ENCODE measurements around the gene SPRR2F. TPM values are rescaled to one million over a fixed set of nuclear protein-coding genes. Genes with fewer than 3 reads are reported as not detected.

SPRR2F gene

DNA sequence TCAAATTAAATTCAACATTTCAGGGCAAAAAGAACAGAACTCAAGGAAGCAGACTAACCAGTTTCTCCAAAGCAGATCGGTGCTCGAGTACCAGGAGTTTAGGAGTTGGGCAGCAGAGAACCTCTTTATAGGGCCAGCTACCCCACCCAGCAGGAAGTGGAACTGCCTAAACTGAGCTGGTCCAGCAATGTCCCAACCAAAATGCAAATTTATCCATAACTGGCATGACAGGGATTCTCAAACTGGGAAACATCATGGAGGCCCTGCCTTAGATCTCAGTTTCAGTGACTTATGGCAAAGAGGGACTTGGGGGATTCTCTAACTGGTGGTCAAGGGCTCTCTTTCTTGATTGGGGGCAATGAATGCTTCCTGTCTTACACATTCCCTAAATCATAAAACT lies 41.8 kb downstream of the SPRR2F start, which contains the start of gene SPRR2B:
Gene SPRR2B, minus strand, starts transcription at position 101 of the 400 bp plus-strand sequence. CDS start 772 bp downstream, outside the sequence.
- H3K27ac ChIP-seq (replicated peaks; ENCODE audit: low read length) = no peak within 1 kb of the TSS
- no peak within 1 kb of the TSS for H3K23ac ChIP-seq (ENCODE audit: low read depth, low read length, poor library complexity)
- H3K4me1 ChIP-seq (ENCODE audit: control insufficient read depth in 2 of 2, insufficient read depth in 1 of 2, low read depth in 1 of 2, low read length in 2 of 2) = no peaks in the 10 kb centered on the region
- H4K91ac ChIP-seq (ENCODE audit: low read depth, low read length, poor library complexity) = no peak within 1 kb of the TSS
- no CpG with 5 or more reads among the region's 2 CpGs for WGBS, 2 donors (ENCODE audit: extremely low coverage in 2 of 2, insufficient read length in 2 of 2, insufficient replicate concordance in 1 of 2)
- no peak within 1 kb of the TSS for H3K14ac ChIP-seq (ENCODE audit: low read length)
- H3K4ac ChIP-seq (ENCODE audit: low read length) = no peak within 1 kb of the TSS
- H3K4me3 ChIP-seq (ENCODE audit: low read length in 2 of 2) = no peak within 1 kb of the TSS
- no peak within 1 kb of the TSS for H2BK5ac ChIP-seq (ENCODE audit: low read length)
- no peak within 1 kb of the TSS for H3K4me2 ChIP-seq (ENCODE audit: insufficient read depth, low read length, poor library complexity, severe bottlenecking)
- H2BK15ac ChIP-seq (ENCODE audit: low read length) = no peak within 1 kb of the TSS
- no peak within 1 kb of the TSS for H2AK5ac ChIP-seq (ENCODE audit: low read depth, low read length)
- H2AFZ ChIP-seq (ENCODE audit: low read length) = no peak within 1 kb of the TSS
- H3K27me3 ChIP-seq (ENCODE audit: control insufficient read depth in 3 of 3, insufficient read depth in 3 of 3, low read depth in 1 of 3, low read length in 3 of 3) = no peaks in the 10 kb centered on the region
- no peak for DNase-seq (ENCODE audit: low spot score)
- H3K9me3 ChIP-seq (replicated peaks in 1 of 2; ENCODE audit: control insufficient read depth in 2 of 2, insufficient read depth in 1 of 2, low read depth in 1 of 2, low read length in 2 of 2) = no peaks in the 10 kb centered on the region
- no peak within 1 kb of the TSS for H4K8ac ChIP-seq (ENCODE audit: low read depth, low read length)
- no peak within 1 kb of the TSS for H3K18ac ChIP-seq (ENCODE audit: low read length)
- no peaks in the 10 kb centered on the region for H3K36me3 ChIP-seq (replicated peaks in 1 of 2; ENCODE audit: control insufficient read depth in 2 of 2, insufficient read depth in 2 of 2, low read length in 2 of 2)
- no peaks in the 10 kb centered on the region for H3K79me1 ChIP-seq (ENCODE audit: low read depth, low read length)
- H3K9ac ChIP-seq (ENCODE audit: low read depth, low read length, poor library complexity) = no peak within 1 kb of the TSS
- no peak within 1 kb of the TSS for H2BK12ac ChIP-seq (ENCODE audit: low read length)
- H2BK120ac ChIP-seq (ENCODE audit: low read depth, low read length) = no peak within 1 kb of the TSS

DNA sequence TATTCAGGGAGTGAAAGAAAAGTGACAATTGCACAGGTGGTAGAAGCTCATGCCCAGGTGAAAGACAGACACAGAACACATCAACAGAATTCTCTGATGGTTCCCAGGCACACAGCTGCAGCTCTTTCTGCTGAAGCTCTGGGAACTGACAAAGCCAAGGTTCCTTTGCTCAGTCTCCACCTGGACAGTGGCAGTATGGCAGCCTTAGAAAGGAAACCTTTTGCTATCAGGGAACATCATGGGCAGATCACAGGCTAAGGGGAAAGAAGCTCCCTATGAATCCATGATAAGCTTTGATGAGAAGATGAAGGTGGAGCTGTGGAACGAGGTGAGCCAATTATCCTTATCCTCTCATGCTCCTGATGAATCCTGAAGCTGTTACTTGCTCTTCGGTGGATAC lies 43.1 kb downstream of the SPRR2F start:
- H3K9ac ChIP-seq (ENCODE audit: low read depth, low read length, poor library complexity) = no peak overlapping the region
- no CpG with 5 or more reads among the region's 2 CpGs for WGBS, 2 donors (ENCODE audit: extremely low coverage in 2 of 2, insufficient read length in 2 of 2, insufficient replicate concordance in 1 of 2)

More for the DNA sequence above, 43.1 kb downstream of the SPRR2F start:
- H2BK5ac ChIP-seq (ENCODE audit: low read length) = no peak overlapping the region
- H3K4me3 ChIP-seq (ENCODE audit: low read length in 2 of 2) = no peak overlapping the region
- no peak overlapping the region for H2BK120ac ChIP-seq (ENCODE audit: low read depth, low read length)
- H3K4ac ChIP-seq (ENCODE audit: low read length) = no peak overlapping the region
- H4K91ac ChIP-seq (ENCODE audit: low read depth, low read length, poor library complexity) = no peak overlapping the region
- no peaks in the 10 kb centered on the region for H3K4me1 ChIP-seq (ENCODE audit: control insufficient read depth in 2 of 2, insufficient read depth in 1 of 2, low read depth in 1 of 2, low read length in 2 of 2)
- H2AFZ ChIP-seq (ENCODE audit: low read length) = no peak overlapping the region
- no peak overlapping the region for H4K8ac ChIP-seq (ENCODE audit: low read depth, low read length)
- H3K79me1 ChIP-seq (ENCODE audit: low read depth, low read length) = no peaks in the 10 kb centered on the region
- no peak overlapping the region for H3K23ac ChIP-seq (ENCODE audit: low read depth, low read length, poor library complexity)
- no peak overlapping the region for H2BK15ac ChIP-seq (ENCODE audit: low read length)
- no peaks in the 10 kb centered on the region for H3K36me3 ChIP-seq (replicated peaks in 1 of 2; ENCODE audit: control insufficient read depth in 2 of 2, insufficient read depth in 2 of 2, low read length in 2 of 2)
- H3K9me3 ChIP-seq (replicated peaks in 1 of 2; ENCODE audit: control insufficient read depth in 2 of 2, insufficient read depth in 1 of 2, low read depth in 1 of 2, low read length in 2 of 2) = no peaks in the 10 kb centered on the region
- H2BK12ac ChIP-seq (ENCODE audit: low read length) = no peak overlapping the region
- no peak for DNase-seq (ENCODE audit: low spot score)
- H3K14ac ChIP-seq (ENCODE audit: low read length) = no peak overlapping the region
- no peak overlapping the region for H2AK5ac ChIP-seq (ENCODE audit: low read depth, low read length)
- H3K18ac ChIP-seq (ENCODE audit: low read length) = no peak overlapping the region
- H3K27ac ChIP-seq (replicated peaks; ENCODE audit: low read length) = no peak overlapping the region
- no peaks in the 10 kb centered on the region for H3K27me3 ChIP-seq (ENCODE audit: control insufficient read depth in 3 of 3, insufficient read depth in 3 of 3, low read depth in 1 of 3, low read length in 3 of 3)
- H3K4me2 ChIP-seq (ENCODE audit: insufficient read depth, low read length, poor library complexity, severe bottlenecking) = no peak overlapping the region

Small RNA genes within 50 kb of the gene (small RNA-seq; reads per million reads assigned to genes)
- gene SPRR2C (ENCODE audit: insufficient read depth) = not detected
